Measurements from ENCODE around the gene RASSF7.

RASSF7 gene

DNA sequence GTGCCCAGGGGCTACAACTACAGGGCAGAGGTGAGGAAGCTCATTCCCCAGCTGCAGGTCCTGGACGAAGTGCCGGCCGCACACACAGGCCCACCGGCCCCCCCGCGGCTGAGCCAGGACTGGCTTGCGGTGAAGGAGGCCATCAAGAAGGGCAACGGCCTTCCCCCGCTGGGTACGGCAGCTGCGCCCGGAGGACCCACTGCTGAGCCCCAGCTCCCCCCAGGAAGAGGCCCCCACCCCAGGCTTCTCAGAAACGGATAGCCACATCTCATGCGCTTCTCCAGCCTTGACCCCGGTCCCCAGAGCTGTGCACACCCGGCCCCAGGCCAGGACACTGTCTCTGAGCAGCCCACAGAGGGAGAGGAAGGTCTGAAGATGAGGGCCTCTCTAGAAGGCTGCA lies 9.6 kb upstream of the RASSF7 start:
- no peak for DNase-seq
- H3K36me3 ChIP-seq: no peaks in the 10 kb centered on the region
- peaks cover 11% of the 10 kb centered on the region for H3K27me3 ChIP-seq
- H3K9me3 ChIP-seq: no peaks in the 10 kb centered on the region
- no peaks in the 10 kb centered on the region for H3K4me1 ChIP-seq
- no peak overlapping the region for H3K4me3 ChIP-seq (ENCODE audit: low read depth, low read length)
- TF ChIP-seq CTCF (IDR thresholded peaks at IDR 0.05; ENCODE audit: low read depth, low read length): no peak

GRCh38 chr11:551596-551995 lies 9.2 kb upstream of the RASSF7 start:
- no peaks in the 10 kb centered on the region for H3K4me1 ChIP-seq
- DNase-seq: no peak
- TF ChIP-seq CTCF (IDR thresholded peaks at IDR 0.05; ENCODE audit: low read depth, low read length): no peak
- H3K4me3 ChIP-seq (ENCODE audit: low read depth, low read length): no peak overlapping the region
- no peaks in the 10 kb centered on the region for H3K9me3 ChIP-seq
- H3K27me3 ChIP-seq: peaks cover 15% of the 10 kb centered on the region
- no peaks in the 10 kb centered on the region for H3K36me3 ChIP-seq

DNA sequence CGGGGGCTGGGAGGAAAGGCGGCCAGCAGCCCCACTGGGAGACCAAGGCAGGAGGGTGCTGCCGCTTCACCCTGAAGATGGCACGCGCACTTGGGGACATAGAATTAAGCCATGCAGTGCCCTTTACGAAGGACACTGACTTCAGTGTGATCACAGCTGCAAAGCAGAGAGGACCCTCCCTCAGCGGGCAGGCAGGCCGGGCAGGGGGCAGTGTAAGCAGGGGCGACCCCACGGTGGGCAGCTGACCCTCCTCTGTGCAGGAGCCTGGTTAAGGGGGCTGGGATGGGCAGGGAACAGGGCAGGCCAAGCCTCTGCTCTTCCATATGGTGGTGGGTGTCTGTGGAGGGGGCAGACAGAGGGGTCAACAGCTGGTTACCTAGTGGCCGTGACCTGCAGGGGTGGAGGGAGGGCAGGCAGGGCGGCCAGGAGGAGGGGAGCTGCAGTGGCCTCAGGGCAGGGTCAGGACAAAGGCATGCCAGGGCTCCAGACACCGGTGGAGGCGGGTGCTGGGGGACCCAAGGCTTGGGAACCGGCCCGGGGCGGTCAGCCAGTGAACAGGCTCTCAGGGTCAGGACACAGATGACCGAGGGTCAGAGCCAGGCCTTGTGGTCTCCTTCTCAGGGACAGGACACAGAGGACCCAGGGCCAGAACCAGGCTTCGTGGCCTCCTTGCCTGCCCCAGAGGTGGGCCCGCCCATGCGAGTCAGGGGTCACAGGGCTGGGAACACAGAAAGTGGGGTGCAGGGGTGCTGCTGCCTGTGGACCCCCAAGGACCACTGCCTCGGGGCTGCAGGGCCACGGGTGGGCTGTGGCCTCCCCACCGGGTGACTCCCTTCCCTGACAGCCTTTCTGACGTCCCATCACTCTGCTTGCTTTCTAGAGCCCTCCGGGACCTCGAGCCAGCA lies 7.4 kb upstream of the RASSF7 start:
- no peak for TF ChIP-seq CTCF (IDR thresholded peaks at IDR 0.05; ENCODE audit: low read depth, low read length)
- Histone ChIP-seq H3K4me3 (ENCODE audit: low read depth, low read length) (no peak overlapping the region), H3K4me1 (no peaks in the 10 kb centered on the region), H3K36me3 (no peaks in the 10 kb centered on the region), H3K9me3 (no peaks in the 10 kb centered on the region), H3K27me3 (peaks cover 24% of the 10 kb centered on the region)
- DNase-seq: no peak

DNA sequence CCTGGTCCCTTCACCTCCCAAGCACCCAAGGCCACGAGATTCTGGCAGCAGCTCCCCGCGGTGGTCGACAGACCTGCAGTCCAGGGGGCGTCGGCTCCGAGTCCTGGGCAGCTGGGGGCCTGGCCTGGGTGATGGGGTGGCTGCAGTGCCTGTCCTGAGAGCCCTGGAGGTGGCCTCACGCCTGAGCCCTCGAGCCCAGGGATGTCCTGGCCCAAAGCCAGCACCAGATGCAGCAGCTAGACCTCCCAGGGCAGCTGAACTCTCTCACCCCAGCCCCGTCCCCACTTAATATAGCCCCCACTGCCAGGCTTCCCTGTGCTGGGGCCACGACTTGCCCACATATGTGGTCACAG lies 6.8 kb upstream of the RASSF7 start:
- no peak for TF ChIP-seq CTCF (IDR thresholded peaks at IDR 0.05; ENCODE audit: low read depth, low read length)

GRCh38 chr11:554428-555226 lies 6.1 kb upstream of the RASSF7 start:
- no peak overlapping the region for H3K4me3 ChIP-seq (ENCODE audit: low read depth, low read length)
- H3K27me3 ChIP-seq: peaks cover 24% of the 10 kb centered on the region
- DNase-seq: peak; percentile 55
- no peaks in the 10 kb centered on the region for H3K36me3 ChIP-seq
- no peaks in the 10 kb centered on the region for H3K4me1 ChIP-seq
- TF ChIP-seq CTCF (IDR thresholded peaks at IDR 0.05; ENCODE audit: low read depth, low read length): peak; percentile 33
- H3K9me3 ChIP-seq: no peaks in the 10 kb centered on the region

More for the DNA sequence above, 6.8 kb upstream of the RASSF7 start:
- no peak overlapping the region for H3K4me3 ChIP-seq (ENCODE audit: low read depth, low read length)
- H3K27me3 ChIP-seq: peaks cover 24% of the 10 kb centered on the region
- no peaks in the 10 kb centered on the region for H3K9me3 ChIP-seq
- no peaks in the 10 kb centered on the region for H3K36me3 ChIP-seq
- no peaks in the 10 kb centered on the region for H3K4me1 ChIP-seq
- no peak for DNase-seq
